GM18519 (cell line): ENCODE measurements around the gene SESN1.
"Not testable (repeated sequence)": the region's sequence is repeated elsewhere in the genome, so short reads cannot be mapped to it uniquely, and the experiment has no call there.

Source experiments
- ATAC-seq: cut with Tn5 transposase; IDR thresholded peaks from one replicate; pipeline ENCODE4 v1.9.1; 2021; ENCODE audit warnings: mild to moderate bottlenecking, moderate library complexity; ENCODE audit not compliant: unreplicated experiment, low FRiP score

SESN1 gene

DNA sequence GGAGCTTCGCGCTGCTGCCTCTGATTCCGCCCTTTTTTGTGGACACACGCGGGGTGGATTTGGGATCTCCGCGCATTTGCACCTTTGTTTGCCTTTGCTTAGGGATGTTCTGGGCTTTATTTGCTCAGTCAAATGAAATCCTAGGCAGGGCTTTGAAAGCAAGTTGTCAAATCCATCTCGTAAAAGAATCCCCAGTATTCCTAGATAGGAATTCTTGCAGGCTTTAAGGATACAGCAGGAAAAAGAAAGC is 1.1 kb upstream of the SESN1 start:
- ATAC-seq = no peak

DNA sequence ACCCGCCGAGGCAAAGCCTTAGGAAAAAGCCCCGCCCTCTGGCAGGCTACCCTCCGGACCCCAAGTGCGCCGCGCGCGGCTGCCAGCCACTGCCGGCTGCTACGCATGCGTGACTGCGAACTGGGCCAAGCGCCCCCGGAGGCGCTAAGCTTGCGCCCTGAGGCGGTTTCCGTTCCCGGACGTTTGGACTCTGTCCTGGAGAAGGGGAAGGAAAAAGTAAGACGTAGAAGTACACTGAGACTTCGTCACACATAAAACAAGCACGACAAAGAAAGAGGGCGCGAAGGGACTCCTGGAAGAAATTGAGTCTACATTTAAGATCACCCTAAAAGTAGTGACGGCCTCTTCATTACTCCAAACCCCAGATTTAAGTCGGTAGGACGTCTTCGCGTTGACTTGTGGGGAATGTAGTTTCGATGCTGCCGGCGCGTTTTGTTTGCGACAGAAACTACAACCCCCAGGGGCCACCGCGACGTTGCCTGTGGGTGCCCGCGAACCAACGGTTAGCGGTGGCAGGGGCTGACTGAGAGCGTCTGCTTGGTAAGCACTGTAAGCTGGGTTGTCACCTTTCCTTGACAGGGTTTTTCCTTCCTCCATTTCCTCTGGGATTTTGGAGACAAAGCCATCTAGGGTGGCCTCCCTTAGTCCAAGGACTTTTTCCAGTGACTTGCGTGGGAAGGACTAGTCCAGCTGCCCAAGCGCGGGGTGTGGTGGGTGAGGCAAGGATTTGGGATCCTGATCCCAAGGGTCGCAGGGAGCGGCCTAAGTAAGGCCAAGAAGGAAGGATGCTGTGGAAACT is 589 bp upstream of the SESN1 start, which contains the start of gene CEP57L1:
CEP57L1 (plus strand) TSS at position 472 of the 799 bp plus-strand sequence. CDS start 49,715 bp downstream, outside the sequence.
- ATAC-seq = peak; percentile 53

DNA sequence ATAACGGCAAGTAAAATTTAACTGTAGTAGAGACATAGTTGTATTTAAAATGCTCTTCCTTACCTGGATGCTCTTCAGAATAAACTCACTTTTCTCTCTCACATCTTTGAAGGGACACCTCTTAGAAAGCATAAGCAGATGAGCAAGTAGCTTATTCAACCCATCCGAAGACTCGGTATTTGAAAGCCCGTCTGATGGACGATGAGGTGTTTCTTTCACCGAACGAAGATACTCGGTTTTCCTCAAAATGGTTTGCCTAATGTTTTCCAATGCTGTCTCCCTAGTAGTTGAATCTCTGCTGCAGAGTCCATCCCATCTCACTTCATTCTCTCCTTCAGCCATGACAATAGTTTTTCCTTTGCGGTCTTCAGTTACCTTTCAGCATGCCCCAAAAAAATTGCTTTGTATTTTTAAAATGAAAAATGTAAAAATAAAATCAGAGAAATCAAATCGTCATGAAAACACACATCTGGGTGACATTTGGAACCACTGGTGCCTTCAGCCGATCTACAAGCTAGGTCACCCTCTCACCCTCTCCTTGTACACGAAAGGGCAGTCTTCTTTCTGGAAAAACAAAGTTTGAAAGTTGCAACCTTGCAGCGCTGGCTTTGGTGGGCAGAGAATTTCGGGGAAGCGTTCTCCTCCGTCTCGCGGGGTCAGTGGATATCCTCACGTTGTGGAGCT is 772 bp downstream of the SESN1 start:
- ATAC-seq = no peak

DNA sequence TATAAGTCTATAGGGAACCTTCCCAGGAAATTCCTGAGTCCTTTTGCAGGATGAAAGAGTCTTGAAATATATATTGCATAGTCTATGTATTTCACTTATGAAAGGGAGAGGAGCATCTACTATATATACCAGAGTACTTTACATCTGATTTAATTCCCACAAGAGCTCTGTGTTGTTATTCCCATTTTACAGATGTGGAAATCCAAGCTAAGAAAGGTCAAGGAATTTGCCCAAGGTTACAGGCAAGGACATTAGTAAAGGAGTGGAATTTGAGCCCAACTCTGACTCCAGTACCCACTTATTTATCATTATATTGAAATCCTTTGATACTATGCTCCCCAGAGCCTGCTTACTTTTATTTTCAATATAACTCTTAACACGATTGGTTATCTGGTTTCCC is 2.6 kb downstream of the SESN1 start:
- no peak for ATAC-seq

DNA sequence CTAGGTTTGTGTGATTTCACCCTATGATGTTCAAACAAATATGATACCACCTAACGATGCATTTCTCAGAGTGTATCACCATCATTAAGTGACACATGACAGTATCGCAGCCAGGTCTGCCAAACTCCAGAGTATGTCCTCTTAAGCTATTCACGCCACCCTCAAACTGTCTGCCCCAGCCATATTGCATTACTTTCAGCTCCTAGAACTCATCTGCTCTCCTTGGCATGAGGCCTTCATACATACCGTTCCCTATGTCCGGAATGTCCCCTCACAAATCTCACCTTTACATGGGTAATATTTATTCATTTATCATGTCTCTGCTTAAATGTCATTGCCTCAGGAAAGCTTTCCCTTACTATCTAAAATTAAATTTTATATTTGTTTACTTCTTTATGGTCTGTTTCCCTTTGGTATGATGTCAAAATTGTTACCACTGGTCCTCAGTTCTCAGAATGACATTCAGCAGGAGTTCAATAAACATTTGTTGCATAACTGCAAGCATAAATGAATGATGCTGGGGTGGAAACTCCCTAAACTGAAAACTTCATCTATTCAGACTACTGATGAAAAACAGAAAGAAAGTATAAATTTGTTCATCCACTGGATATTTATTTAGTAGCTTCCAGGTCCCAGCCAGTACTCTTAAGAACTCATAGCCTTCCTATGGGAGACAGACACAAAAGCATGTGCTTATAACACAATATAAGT is 3.2 kb downstream of the SESN1 start:
- ATAC-seq = no peak

DNA sequence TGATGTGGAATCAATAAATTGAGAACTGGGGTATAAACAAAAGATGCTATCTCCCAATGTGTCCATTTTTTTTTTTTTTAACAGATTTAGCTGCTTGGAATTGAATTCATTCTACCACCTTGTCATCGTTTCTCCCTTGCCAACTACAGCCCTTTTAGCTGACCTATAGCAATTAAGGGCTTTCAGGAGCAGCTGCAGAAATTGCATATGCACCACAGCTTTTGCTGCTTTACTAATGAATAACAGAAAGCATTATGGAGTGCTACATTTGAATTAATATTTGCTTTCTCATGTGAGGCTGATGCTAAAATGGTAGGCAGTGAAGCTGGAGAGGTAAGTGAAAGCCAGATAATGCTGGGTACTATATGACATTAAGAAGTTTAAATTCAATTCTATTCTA is 5.7 kb downstream of the SESN1 start:
- no peak for ATAC-seq

DNA sequence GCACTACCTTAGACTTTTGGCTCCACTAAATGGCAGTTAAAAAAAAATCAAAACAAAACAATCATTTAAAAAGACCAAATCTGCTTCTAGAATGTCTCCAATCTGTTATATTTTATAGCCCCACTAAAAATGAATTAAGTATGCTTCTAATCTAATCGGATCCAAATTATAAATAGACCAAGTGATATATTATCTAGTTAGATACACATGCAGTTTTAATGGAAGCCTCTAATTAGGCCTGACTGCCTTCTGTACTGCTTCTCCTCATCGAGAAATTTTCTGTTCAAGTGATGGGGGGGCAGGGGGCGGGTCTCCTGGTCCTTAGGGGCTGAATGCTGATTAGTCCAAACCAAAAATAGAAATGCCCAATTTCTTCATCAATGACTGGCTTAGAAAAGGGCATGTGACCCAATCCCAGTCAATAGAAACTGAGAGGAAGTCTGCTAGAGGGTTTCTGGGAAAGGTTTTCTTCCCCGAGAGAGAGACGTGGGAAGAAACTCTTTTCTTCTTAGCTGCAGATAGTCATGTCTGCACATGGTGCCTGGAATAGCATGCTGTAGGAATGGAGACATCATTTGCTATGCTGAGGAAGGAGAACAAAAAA is 6.9 kb downstream of the SESN1 start:
- ATAC-seq = no peak

DNA sequence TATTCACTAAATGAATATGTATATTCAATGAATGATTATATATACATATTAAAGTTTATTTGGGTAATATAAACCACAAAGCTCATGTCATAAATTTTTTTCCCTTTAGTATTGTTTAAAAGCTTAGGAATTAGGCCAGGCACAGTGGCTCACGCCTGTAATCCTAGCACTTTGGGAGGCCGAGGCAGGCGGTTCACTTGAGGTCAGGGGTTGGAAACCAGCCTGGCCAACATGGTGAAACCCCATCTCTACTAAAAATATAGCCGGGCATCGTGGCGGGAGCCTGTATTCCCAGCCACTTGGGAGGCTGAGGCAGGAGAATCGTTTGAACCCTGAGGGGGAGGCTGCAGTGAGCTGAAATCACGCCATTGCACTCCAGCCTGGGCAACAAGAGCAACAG is 10.5 kb downstream of the SESN1 start:
- ATAC-seq = not testable (repeated sequence)

DNA sequence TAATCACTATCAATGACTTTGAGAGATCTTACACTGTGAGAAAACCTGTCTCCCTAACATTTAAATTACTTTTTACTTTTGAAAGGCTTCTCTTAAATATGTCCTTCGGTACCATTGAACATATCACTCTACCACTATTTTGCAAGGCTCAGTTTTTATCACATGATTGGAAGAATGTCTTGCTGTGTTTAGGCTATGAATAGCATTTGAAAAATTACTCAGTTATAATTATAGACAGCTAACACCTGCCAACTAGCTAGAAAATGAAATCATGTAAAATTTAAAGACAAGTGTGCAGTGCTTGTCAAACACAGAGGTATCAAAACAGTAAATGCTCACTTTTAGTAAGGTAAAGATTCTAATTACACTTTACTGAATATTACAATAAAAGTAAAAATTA is 11.0 kb downstream of the SESN1 start:
- no peak for ATAC-seq

DNA sequence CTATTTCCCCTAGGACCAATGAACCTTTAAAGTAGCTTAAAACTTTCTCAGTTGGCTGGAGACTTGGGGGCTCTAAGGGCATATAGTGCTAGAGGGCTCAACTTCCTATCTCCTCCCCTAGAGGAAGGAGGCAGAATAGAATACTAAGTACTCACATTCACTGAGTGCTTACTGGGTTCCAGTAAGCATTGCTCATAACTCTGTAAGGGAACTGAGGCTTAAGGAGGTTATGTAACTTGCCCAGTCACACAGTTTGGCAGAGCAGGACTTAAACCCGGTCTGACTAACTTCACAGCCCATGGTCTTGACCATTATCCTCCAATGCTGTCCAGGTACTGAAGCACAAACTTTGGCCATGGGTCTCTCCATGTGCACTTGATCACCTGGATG is 12.5 kb downstream of the SESN1 start:
- ATAC-seq = no peak

DNA sequence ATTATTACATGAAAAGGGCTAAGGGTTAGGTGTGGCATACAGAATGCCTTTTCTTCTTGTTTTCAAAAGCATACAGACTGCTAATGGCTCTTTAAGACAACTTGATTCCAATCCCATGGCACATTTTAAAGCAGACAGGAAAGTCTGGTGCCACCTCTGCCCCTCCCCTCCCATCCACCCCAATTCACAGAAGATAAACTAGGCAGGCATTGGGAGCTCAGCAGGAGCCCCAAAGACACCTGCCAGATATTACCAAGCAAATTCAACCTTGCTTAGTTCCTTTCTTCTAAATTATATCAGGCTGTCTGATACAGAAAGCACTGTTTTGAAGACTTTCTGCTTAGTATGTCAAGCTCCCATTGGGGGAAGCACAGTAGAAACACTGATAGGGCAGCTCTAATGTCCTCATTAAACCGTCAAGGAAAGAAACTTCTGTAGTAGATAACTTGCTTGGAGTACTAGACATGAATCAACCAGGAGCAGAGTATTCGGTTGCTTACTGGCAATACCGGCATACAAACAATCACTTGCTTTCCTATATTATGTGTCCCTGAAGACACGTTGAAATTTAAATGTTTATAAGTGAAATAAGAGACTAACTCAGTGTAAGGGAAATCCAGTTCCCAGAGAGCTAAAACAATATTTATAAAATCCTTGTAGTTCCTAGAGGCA is 13.0 kb downstream of the SESN1 start:
- no peak for ATAC-seq

DNA sequence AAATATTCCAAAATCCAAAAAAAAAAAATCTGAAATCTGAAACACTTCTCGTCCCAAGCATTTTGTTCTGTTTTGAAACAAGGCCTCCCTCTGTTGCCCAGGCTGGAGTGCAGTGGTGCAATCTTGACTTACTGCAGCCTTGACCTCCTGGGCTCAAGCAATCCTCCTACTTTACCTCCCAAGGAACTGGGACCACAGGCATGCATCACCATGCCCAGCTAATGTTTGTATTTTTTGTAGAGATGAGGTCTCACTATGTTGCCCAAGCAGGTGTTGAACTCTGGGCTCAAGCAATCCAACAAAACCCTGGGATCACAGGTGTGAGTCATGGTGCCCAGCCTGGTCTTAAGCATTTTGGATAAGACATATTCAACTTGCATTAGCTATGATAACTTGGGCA is 13.6 kb downstream of the SESN1 start:
- ATAC-seq = no peak

DNA sequence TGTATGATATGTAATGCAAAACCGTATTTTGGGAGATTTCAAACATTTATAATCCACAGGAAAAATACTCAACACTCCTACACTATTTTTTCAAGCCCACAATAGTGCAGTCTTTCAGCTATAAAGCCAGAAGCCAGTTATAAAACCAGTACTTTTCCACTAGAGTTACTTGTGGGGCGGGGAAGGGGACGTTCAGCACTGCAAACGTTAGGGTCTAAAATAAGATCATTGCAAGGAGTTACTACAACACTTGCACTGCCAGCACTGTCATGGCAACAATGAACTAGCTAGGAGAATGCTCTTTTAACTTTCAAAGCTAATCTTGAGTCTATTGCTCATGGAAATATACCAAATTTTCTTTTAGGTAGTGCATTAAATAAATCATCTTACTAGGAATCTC is 14.7 kb downstream of the SESN1 start:
- ATAC-seq = no peak

DNA sequence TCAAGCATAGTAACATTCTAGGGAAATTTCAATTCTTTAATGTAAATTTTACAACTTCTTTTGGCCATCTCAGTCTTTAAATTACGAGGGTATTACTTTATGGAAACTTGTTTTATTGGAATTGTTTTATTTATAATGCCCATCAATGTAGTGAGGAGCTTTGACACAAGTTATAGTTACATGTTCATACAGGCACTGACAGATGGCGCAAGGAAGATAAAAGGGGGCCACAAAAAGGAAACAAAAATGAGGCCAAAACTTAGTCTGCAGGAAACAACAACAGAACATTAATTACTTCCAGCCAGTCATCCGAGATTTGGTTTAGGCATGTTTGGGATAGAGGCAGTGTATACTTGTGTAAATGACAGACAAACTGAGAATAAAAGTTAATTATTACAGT is 18.3 kb downstream of the SESN1 start:
- no peak for ATAC-seq

DNA sequence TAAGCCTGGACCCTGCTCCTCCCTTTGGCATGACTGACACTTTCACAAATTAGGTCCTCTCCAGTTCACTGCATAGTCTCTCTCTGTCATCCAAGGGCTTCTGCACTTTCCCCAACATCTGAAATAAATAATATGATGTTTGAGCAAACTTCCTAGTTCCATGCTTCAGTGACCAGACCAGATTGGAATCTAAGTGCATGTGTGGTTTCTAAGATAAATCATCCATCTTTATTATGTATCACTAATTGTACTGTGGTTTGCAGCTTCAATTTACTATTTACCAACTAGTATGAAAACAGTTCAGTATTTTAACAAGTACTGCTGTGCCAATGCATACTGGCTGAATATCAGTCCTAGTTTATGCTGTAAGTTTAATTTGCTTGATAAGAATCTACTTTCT is 18.7 kb downstream of the SESN1 start:
- no peak for ATAC-seq

DNA sequence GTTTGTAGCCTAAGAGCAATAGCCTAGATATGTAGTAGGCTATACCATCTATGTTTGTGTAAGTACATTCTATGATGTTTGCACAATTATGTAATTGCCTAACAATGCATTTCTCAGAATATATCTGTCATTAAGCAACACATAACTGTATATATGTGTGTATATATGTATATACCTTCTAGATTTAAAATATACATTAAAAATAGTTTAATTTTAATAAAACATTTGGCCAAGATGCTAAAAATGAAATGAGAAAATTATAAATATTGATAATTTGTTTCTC is 20.6 kb downstream of the SESN1 start:
- no peak for ATAC-seq

DNA sequence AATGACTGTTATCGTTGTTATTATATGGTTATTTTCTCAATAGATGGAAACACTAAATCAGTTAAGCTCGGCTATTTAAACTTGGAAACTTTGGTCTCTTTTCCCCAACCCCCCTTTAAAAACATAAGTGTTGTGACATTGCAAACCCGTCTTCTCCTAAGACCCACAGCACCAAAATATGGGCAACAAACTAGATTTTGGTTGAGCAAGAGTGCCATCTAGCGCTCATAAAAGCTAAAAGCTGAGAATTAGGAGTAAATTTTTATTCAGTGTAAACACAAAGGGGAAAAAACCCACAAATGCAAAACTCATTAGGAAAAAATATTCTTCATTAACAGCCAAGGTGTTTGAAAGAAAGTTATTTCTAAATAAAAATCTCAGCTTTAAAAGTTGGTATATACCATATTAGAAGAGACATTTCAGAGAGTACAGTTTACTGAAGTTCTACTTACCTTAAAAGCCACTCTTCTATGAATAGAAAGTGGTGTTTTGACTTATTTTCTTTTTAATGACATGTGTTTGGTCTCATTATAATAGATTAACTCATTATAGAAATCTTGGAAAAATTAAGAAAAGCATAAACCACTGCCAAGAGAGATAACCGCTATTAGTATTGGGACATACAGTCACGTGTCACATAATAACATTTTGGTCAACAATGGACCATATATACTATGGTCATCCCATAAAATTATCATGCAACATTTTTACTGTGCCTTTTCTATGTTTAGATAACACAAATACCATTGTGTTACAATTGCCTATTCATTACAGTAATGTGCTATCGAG is 21.1 kb downstream of the SESN1 start:
- ATAC-seq = no peak

DNA sequence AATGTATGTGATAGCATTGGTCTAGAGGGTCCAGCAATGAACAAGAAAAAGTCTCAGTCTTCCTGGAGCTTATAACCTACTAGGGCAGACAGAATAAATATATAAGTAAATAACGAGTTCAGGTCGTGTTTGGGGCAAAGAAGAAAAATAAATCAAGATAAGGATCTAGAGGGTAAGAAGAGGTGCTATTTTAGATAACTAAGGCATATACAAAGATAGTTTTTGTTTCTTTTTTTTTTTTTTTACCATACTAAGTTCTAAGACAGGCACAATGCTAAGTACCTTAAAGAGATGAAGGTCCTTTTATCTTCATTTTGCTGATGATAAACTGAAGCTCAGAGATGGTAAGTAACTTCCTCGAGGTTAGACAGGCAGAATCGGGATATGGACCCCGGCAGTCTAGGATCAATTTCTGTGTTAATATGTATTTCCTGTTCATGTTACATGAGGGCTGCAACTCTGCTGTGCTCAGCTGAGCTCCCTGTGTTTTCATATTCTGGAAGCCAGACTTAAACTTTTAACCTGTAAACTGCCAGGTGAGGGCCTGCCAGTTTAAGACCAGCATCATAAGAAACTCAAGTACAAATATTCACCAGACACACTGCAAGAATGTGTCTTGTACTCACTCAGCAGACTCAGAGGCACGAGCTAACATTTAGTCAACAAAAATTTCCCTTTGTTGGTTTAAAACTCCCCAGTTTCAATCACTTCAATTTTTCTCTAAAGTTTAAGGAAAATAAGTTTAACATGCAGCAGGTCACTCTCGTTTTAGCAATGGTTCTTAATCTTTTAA is 23.3 kb downstream of the SESN1 start:
- ATAC-seq = no peak

DNA sequence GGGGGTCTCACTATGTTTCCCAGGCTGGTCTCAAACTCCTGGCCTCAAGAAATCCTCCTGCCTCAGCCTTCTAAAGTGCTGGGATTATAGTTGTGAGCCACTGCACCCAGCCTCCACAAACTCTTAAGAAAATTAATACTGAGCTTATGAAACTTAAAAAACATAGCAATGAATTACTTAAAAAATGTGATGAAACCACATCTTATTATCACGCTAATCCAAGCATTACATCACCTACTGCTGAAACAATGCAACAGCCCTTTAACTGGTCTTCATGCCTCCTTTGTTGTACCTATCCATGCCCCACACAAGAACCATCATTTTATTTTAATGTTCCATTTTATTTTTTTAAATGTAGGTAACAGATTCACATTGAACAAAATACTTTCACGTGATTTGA is 24.9 kb downstream of the SESN1 start:
- ATAC-seq = no peak
